ENCODE measurements around the gene LAMA3. TPM values are rescaled to one million over a fixed set of nuclear protein-coding genes. Genes with fewer than 3 reads are reported as not detected.

The LAMA3 gene
- total and polyA plus RNA-seq, 5 donors = 1.7 to 5.4 (median 4.2) TPM

DNA sequence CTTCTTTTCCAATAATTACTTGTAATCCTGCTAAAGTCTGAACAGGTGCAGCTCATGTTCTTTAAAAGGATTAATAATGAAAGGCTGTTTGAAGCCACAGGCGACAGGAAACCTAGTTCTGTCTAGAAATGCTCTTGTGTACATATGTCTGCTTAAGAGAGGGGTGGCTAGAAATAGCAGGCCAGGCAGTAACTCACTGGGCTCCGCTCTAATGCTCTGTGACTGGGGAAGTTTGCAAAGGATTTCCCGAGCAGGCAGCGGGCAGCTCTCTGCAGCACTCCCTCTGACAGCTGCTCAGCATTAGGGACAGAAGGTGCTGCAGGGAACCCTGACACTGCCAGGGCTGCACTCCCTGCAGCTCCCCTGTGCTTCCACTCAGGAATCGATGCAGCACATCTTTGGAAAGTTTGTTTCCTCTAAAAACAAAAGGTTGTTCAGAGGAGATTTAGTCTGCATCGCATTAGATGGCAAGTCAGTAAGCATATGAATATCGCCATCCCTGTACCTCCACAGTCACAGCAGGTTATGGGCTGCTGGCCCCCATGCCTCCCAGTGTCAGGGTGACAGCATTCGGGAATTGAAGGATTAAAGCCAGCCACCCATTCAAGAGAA is 292.2 kb downstream of the LAMA3 start:
- no peak for ATAC-seq
- no peaks in the 10 kb centered on the region for H3K27me3 ChIP-seq (ENCODE audit: control insufficient read depth, insufficient read depth)
- WGBS = 65% methylated on average over 8 of the region's 8 CpGs

DNA sequence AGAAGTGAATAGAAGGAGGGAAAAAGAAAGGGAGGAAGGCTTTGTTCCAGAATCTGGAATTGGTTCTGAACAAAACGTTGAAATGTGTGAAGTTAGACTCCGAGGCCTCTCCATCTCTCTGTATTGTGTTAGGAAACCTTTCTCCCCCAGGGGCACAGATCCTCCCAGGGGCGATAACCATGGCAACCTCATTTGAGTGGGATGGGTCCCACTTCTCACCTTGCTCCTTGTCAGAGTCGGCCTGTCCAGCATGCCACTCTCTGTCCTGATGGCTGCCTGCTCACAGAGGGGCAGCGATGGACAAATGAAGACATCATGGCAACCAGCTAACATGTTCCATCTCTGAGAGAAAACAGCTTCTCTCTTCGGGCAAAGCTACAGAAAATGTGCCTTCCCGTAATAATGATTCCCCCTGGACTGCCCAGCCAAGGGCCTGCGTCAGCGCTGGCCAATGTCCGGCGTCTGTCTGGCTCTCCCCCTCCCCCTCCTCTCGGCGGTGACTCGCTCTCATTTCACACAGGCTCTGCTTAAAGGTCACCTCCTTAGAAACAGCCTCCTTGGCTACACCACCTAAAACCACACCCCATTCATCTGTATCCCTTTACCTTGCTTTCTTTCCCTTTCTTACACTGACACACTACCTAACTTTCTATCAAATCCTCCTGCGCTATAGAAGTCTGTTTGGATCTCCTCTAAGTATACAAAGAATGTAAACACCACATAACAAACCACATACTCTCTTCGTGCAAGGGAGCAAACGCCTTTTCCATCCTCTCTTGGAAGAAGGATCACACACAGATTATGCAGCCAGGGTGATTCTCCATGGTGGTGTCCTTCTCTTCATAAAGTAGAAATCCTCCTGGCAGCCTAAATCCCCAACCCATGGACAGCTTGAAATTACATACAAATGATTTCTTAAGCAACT is 293.2 kb downstream of the LAMA3 start:
- intact Hi-C loops (cut with DNase I) = no loop called here
- 38% methylated on average over 17 of the region's 17 CpGs for WGBS
- Histone ChIP-seq H3K4me1 (ENCODE audit: control insufficient read depth, insufficient read depth, low read length) (peaks cover 2% of the 10 kb centered on the region), H3K27ac (ENCODE audit: low read length) (peak overlapping the region; percentile 9), H3K9me3 (ENCODE audit: control insufficient read depth, low read length) (no peaks in the 10 kb centered on the region), H3K4me3 (ENCODE audit: low read length) (no peak overlapping the region), H3K27me3 (ENCODE audit: control insufficient read depth, insufficient read depth) (no peaks in the 10 kb centered on the region)
- peak; percentile 89 to 91 (median 89) for DNase-seq
- peak; percentile 93 to 94 for ATAC-seq

More for the DNA sequence above, 292.2 kb downstream of the LAMA3 start:
- DNase-seq = no peak
- H3K9me3 ChIP-seq (ENCODE audit: control insufficient read depth, low read length) = no peaks in the 10 kb centered on the region
- intact Hi-C loops (cut with DNase I) = no loop called here
- H3K27ac ChIP-seq (ENCODE audit: low read length) = no peak overlapping the region
- H3K4me3 ChIP-seq (ENCODE audit: low read length) = no peak overlapping the region
- peaks cover 2% of the 10 kb centered on the region for H3K4me1 ChIP-seq (ENCODE audit: control insufficient read depth, insufficient read depth, low read length)

DNA sequence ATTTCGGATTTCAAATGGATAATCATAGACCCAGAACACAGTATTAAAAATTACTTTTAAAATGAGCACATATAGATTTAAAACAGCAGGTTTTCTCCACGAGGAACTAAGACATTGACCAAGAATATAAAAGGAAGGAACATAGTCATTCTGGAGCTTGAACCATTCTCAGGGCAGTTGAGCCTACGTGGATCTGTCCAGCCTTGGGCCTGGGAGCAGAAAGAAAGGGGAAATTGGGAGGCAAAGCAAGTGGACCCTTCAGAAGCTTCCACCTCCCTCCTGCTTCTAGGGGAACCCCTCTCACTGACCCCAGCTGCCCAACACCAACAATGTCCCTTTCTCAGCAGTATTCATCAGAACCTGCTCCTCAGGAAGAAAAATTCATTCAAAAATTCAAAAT is 293.9 kb downstream of the LAMA3 start:
- Histone ChIP-seq H3K4me1 (ENCODE audit: control insufficient read depth, insufficient read depth, low read length) (peaks cover 2% of the 10 kb centered on the region), H3K27me3 (ENCODE audit: control insufficient read depth, insufficient read depth) (no peaks in the 10 kb centered on the region), H3K9me3 (ENCODE audit: control insufficient read depth, low read length) (no peaks in the 10 kb centered on the region), H3K27ac (ENCODE audit: low read length) (no peak overlapping the region), H3K4me3 (ENCODE audit: low read length) (no peak overlapping the region)
- DNase-seq (no peak), ATAC-seq (no peak)
- 76% methylated on average over 3 of the region's 3 CpGs for WGBS
- intact Hi-C loops (cut with DNase I) = no loop called here

DNA sequence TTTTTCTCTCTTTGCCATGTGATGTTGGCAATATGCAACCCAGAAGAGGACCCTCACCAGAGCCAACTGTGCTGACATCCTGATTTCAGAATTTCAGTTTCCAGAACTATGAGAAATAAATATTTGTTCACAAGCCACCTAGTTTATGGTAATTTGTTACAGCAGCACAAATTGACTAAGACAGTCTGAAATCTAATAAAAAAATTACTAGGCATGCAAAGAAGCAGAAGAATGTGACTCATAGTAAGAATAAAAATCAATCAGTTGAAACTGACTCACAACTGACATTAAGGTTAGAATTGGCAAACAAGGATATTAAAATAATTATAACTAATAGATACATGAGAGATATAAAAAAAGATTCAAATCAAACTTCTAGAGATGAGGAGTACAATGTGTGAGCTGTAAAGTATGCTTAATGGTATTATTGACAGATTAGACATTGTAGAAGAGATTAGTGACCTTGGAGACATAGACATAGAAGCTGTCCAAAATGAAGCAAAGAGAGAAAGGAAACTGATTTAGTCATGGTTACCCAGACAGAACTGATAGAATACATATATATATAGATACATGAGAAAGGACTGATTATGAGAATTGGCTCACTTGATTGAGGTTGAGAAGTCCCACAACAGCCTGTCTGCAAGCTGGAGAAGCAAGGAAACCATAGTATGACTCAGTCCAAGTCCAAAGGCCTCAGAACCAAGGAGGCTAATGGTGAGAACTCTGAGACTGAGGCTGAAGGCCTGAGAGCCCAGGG is 297.5 kb downstream of the LAMA3 start:
- ATAC-seq (no peak), DNase-seq (no peak)
- Histone ChIP-seq H3K4me3 (ENCODE audit: low read length) (no peak overlapping the region), H3K27me3 (ENCODE audit: control insufficient read depth, insufficient read depth) (no peaks in the 10 kb centered on the region), H3K9me3 (ENCODE audit: control insufficient read depth, low read length) (no peaks in the 10 kb centered on the region), H3K27ac (ENCODE audit: low read length) (no peak overlapping the region), H3K4me1 (ENCODE audit: control insufficient read depth, insufficient read depth, low read length) (peaks cover under 1% of the 10 kb centered on the region)
- intact Hi-C loops (cut with DNase I) = no loop called here

DNA sequence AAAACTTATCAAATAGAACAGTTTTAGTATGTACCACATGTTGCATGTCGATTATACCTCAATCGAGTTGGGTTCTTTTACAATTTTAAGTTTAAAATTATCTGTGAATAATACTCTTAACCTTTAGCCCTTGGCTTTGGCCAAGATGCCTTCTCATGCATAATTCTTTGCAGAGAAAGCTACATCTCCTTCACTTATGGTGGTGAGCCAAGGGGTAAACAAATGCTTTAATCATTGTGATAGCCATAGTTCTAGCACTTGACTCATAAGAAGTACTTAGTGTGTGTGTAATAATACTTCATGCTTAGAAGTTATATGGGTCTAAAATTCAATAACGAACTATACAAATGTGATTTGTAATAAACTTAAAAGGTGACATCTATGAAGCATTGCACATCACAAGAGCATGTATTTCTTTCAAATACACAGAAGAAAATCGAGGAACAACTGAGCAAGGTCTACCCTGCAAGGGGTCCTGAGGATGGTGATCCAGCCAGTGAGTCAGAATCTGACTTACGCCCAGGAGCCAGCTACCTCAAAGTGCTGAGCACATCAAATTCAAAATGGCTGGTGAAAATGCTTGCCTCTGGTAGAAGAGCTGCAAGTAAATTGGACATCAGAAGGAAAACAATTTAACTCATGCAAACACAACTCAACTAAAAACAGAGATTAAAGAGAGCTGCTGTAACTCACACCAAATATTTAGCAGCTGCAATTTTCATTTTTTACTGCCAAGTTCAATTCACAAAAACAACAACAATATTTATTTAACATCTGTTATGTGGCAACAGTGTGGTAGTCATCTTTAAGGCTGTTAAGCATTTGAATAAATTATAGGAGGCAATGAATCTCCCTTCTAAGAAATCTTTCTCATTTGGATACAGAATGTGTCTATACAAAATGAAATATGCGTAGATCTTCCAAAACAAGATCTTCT is 301.5 kb downstream of the LAMA3 start:
- no peak overlapping the region for H3K4me3 ChIP-seq (ENCODE audit: low read length)

DNA sequence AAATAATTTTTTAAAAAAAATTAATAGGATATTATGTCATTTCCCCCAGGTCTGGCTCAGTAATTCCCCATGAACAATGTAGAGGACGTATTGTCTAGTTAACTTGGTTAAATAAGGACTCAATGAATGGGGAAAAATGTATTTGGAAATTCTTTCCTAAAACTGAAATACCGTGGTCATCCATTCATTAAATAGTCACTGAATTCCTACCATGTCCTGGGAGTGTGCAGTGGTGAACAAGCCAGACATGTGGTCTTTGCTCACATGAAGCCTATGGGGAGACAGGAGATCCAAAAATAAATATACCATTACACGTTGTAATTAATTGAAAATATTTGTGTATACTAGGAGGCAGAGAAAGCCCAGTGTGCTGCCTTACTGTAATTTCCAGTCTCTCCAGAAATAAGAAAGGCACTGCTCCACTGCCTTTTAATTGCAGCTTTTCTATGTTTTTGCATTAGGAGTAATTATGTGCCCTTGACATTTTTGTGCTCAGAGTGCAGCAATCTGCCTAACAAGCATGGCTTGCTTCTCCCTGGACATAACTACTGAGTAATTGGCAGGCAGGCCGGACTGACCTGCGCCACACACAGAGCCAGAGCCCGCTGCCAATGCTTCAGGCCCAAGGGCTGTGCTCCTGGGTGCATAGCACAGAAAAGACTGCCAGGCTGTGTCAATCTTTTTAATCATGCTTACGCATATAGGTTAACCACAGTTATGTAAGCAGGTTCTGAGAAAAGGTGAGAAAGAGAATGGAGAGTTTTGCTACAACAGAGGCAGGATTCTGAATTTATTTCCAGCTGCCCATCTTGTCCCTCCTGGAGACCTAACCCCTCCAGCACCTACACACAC is 303.1 kb downstream of the LAMA3 start:
- WGBS = 68% methylated on average over 7 of the region's 7 CpGs

More for the DNA sequence above, 301.5 kb downstream of the LAMA3 start:
- intact Hi-C loops (cut with DNase I) = no loop called here
- Histone ChIP-seq H3K4me1 (ENCODE audit: control insufficient read depth, insufficient read depth, low read length) (peaks cover 2% of the 10 kb centered on the region), H3K27me3 (ENCODE audit: control insufficient read depth, insufficient read depth) (no peaks in the 10 kb centered on the region), H3K9me3 (ENCODE audit: control insufficient read depth, low read length) (no peaks in the 10 kb centered on the region), H3K27ac (ENCODE audit: low read length) (no peak overlapping the region)
- DNase-seq = no peak
- whole genome bisulfite sequencing = 85% methylated on average over 6 of the region's 6 CpGs
- ATAC-seq = no peak

DNA sequence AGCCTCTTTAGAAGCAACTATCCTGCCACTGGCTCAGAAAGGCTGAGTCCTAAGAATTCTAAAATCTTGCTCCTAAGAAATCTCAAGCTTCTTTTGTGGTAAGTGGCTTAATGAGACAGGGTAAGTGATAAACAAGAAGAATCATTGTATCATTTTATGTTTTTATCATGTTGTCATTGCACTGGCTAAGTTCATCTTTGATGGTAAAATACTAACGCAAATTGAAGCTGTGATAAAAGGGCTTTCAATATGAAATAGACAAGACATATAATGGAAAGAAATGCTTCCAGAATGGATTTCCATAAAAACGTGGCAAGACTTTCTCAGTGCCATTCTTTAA is 303.7 kb downstream of the LAMA3 start:
- 73% methylated on average over 2 of the region's 2 CpGs for WGBS
- intact Hi-C loops (cut with DNase I) = no loop called here
- Histone ChIP-seq H3K4me1 (ENCODE audit: control insufficient read depth, insufficient read depth, low read length) (peaks cover 2% of the 10 kb centered on the region), H3K4me3 (ENCODE audit: low read length) (no peak overlapping the region), H3K27ac (ENCODE audit: low read length) (no peak overlapping the region), H3K9me3 (ENCODE audit: control insufficient read depth, low read length) (no peaks in the 10 kb centered on the region), H3K27me3 (ENCODE audit: control insufficient read depth, insufficient read depth) (no peaks in the 10 kb centered on the region)
- ATAC-seq (no peak), DNase-seq (no peak)

More for the DNA sequence above, 303.1 kb downstream of the LAMA3 start:
- Histone ChIP-seq H3K9me3 (ENCODE audit: control insufficient read depth, low read length) (no peaks in the 10 kb centered on the region), H3K27me3 (ENCODE audit: control insufficient read depth, insufficient read depth) (no peaks in the 10 kb centered on the region), H3K4me1 (ENCODE audit: control insufficient read depth, insufficient read depth, low read length) (peaks cover 2% of the 10 kb centered on the region), H3K27ac (ENCODE audit: low read length) (peak overlapping the region; percentile 43), H3K4me3 (ENCODE audit: low read length) (no peak overlapping the region)
- intact Hi-C loops (cut with DNase I) = no loop called here
- ATAC-seq (peak; percentile 70 to 78), DNase-seq (peak in 2 of 3 donors; percentile 35 to 68)

DNA sequence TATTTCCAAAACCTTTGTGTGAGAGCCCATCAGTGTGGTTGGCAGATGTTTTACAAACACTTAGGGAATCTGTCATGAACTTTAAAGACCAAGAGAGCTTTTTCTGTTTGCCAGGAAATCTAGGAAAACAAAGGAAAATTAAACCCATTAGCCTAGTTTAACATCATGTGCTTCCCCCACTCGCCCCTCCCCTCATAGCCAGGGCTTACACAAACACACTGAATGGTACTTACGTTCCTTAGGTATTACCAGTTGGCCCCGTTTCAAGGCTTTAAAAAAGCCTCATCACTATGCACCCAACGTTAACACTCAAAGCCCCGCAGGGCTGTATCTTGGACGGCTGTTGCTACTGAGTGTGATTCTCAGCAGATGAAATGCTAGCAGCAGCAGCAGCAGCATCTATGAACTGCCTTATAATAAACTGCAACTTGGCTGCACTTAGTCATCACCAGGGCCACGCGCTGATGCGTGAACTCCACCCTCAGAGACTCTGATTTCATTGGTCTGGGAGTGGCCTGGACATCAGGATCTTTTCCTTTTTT is 305.2 kb downstream of the LAMA3 start:
- no peaks in the 10 kb centered on the region for H3K9me3 ChIP-seq (ENCODE audit: control insufficient read depth, low read length)
- peaks cover 2% of the 10 kb centered on the region for H3K4me1 ChIP-seq (ENCODE audit: control insufficient read depth, insufficient read depth, low read length)
- 23% methylated on average over 9 of the region's 9 CpGs for WGBS
- peak; percentile 78 to 83 for ATAC-seq
- no peaks in the 10 kb centered on the region for H3K27me3 ChIP-seq (ENCODE audit: control insufficient read depth, insufficient read depth)
- DNase-seq = peak; percentile 48 to 75 (median 65)
- intact Hi-C loops (cut with DNase I) = no loop called here
- no peak overlapping the region for H3K27ac ChIP-seq (ENCODE audit: low read length)
- H3K4me3 ChIP-seq (ENCODE audit: low read length) = no peak overlapping the region

DNA sequence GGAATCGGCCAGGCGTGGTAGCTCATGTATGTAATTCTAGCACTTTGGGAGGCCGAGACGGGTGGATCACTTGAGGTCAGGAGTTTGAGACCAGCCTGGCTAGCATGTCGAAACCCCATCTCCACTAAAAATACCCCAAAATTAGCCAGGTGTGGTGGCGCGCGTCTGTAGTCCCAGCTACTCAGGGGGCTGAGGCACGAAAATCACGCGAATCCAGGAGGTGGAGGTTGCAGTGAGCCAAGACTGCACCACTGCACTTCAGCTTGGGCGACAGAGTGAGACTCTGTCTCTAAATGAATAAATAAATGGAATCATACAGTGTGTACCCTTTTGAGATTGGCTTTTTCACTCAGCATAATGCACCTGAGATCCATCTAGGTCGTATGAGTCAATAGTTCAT is 305.9 kb downstream of the LAMA3 start:
- no peak for ATAC-seq
- Histone ChIP-seq H3K27ac (ENCODE audit: low read length) (no peak overlapping the region), H3K27me3 (ENCODE audit: control insufficient read depth, insufficient read depth) (no peaks in the 10 kb centered on the region), H3K4me1 (ENCODE audit: control insufficient read depth, insufficient read depth, low read length) (peaks cover 2% of the 10 kb centered on the region), H3K9me3 (ENCODE audit: control insufficient read depth, low read length) (no peaks in the 10 kb centered on the region), H3K4me3 (ENCODE audit: low read length) (no peak overlapping the region)
- no peak for DNase-seq
- WGBS = 95% methylated on average over 13 of the region's 13 CpGs
- intact Hi-C loops (cut with DNase I) = no loop called here

Data from right cardiac atrium (tissue), 5 donors.